ENCODE data around the gene PSEN1.
"Not testable (repeated sequence)": the region's sequence is repeated elsewhere in the genome, so short reads cannot be mapped to it uniquely, and the experiment has no call there.

Gene PSEN1

DNA sequence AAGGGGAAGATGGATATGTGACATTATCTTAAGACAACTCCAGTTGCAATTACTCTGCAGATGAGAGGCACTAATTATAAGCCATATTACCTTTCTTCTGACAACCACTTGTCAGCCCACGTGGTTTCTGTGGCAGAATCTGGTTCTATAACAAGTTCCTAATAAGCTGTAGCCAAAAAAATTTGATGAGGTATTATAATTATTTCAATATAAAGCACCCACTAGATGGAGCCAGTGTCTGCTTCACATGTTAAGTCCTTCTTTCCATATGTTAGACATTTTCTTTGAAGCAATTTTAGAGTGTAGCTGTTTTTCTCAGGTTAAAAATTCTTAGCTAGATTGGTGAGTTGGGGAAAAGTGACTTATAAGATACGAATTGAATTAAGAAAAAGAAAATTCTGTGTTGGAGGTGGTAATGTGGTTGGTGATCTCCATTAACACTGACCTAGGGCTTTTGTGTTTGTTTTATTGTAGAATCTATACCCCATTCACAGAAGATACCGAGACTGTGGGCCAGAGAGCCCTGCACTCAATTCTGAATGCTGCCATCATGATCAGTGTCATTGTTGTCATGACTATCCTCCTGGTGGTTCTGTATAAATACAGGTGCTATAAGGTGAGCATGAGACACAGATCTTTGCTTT, 36.9 kb downstream of the PSEN1 start:
- H3K36me3 ChIP-seq (ENCODE audit: control insufficient read depth in 1 of 2, insufficient read depth in 2 of 2, low read length in 2 of 2) = peaks cover 43 to 75% of the 10 kb centered on the region in 2 donors
- no peaks in the 10 kb centered on the region for H3K4me1 ChIP-seq (ENCODE audit: control insufficient read depth in 1 of 2, insufficient read depth in 2 of 2, low read length in 2 of 2)
- no peak overlapping the region for H3K9ac ChIP-seq (ENCODE audit: low read depth in 1 of 2, low read length in 2 of 2)
- H3K4me3 ChIP-seq (ENCODE audit: low read depth in 1 of 2, low read length in 2 of 2) = no peak overlapping the region
- H3K9me3 ChIP-seq (ENCODE audit: control insufficient read depth in 1 of 2, low read length in 2 of 2) = no peaks in the 10 kb centered on the region
- H3K27ac ChIP-seq (ENCODE audit: low read depth, low read length) = no peak overlapping the region
- no peaks in the 10 kb centered on the region for H3K27me3 ChIP-seq (ENCODE audit: control insufficient read depth in 1 of 2, insufficient read depth in 2 of 2, low read length in 2 of 2)

DNA sequence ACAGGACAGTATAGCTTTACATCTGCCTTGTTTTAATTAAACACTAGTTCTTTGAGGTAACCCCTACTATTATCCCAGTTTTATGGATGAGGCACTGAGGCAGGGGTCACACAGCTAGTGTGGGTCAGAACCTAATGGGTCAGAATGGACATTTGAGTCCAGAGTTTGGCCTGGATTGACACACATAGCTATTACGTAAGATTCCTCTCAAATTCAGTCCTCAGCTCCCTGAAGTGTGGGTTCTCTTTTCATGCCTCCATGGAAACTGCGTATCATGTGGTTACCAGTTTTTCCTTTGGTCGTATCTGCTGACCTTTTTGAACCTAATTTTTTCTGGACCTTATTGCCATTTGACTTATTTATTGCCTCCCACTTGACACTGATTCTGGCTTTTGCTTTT, 40.4 kb downstream of the PSEN1 start:
- Histone ChIP-seq H3K4me3 (ENCODE audit: low read depth in 1 of 2, low read length in 2 of 2) (no peak overlapping the region), H3K27me3 (ENCODE audit: control insufficient read depth in 1 of 2, insufficient read depth in 2 of 2, low read length in 2 of 2) (no peaks in the 10 kb centered on the region), H3K9ac (ENCODE audit: low read depth in 1 of 2, low read length in 2 of 2) (no peak overlapping the region), H3K4me1 (ENCODE audit: control insufficient read depth in 1 of 2, insufficient read depth in 2 of 2, low read length in 2 of 2) (no peaks in the 10 kb centered on the region), H3K27ac (ENCODE audit: low read depth, low read length) (no peak overlapping the region), H3K9me3 (ENCODE audit: control insufficient read depth in 1 of 2, low read length in 2 of 2) (no peaks in the 10 kb centered on the region), H3K36me3 (ENCODE audit: control insufficient read depth in 1 of 2, insufficient read depth in 2 of 2, low read length in 2 of 2) (peaks cover 25 to 67% of the 10 kb centered on the region in 2 donors)

DNA sequence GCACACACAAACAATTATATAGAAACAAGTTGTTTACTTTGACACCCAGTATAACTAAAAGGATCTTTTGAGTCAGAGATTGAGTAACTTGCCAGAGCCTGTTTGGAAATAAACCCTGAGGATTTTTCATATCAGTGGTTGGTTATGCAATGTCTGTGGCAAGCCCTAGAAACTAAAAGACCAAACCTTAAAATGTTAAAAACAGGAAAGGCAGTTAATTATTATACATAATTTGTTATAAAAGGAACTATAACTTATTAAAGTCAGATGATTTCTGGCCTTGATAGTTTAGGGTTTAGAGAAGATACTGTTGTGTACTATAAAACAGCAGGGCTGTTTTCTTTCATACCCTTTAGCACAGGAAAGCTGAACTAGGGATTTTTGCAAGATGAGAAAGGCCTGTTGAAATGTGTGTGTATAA, 44.1 kb downstream of the PSEN1 start:
- no peak overlapping the region for H3K27ac ChIP-seq (ENCODE audit: low read depth, low read length)
- no peaks in the 10 kb centered on the region for H3K27me3 ChIP-seq (ENCODE audit: control insufficient read depth in 1 of 2, insufficient read depth in 2 of 2, low read length in 2 of 2)
- peaks cover 10 to 45% of the 10 kb centered on the region in 2 donors for H3K36me3 ChIP-seq (ENCODE audit: control insufficient read depth in 1 of 2, insufficient read depth in 2 of 2, low read length in 2 of 2)
- no peaks in the 10 kb centered on the region for H3K4me1 ChIP-seq (ENCODE audit: control insufficient read depth in 1 of 2, insufficient read depth in 2 of 2, low read length in 2 of 2)
- H3K9me3 ChIP-seq (ENCODE audit: control insufficient read depth in 1 of 2, low read length in 2 of 2) = no peaks in the 10 kb centered on the region
- no peak overlapping the region for H3K4me3 ChIP-seq (ENCODE audit: low read depth in 1 of 2, low read length in 2 of 2)
- no peak overlapping the region for H3K9ac ChIP-seq (ENCODE audit: low read depth in 1 of 2, low read length in 2 of 2)

DNA sequence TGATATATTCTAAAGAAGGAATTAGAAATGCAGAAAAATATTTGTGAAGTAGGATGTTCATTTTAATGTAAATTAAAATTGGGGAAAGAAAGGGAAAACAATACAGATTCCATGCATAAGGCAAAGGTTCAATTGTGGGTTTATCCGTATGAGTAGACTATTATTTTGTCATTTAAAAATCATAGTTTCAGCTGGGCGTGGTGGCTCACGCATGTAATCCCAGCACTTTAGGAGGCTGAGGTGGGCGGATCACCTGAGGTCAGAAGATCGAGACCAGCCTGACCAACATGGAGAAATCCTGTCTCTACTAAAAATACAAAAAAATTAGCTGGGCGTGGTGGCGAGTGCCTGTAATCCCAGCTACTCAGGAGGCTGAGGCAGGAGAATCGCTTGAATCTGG, 44.7 kb downstream of the PSEN1 start:
- peaks cover 10 to 43% of the 10 kb centered on the region in 2 donors for H3K36me3 ChIP-seq (ENCODE audit: control insufficient read depth in 1 of 2, insufficient read depth in 2 of 2, low read length in 2 of 2)
- H3K4me3 ChIP-seq (ENCODE audit: low read depth in 1 of 2, low read length in 2 of 2); H3K4me1 ChIP-seq (ENCODE audit: control insufficient read depth in 1 of 2, insufficient read depth in 2 of 2, low read length in 2 of 2); H3K27ac ChIP-seq (ENCODE audit: low read depth, low read length); H3K27me3 ChIP-seq (ENCODE audit: control insufficient read depth in 1 of 2, insufficient read depth in 2 of 2, low read length in 2 of 2); H3K9ac ChIP-seq (ENCODE audit: low read depth in 1 of 2, low read length in 2 of 2); H3K9me3 ChIP-seq (ENCODE audit: control insufficient read depth in 1 of 2, low read length in 2 of 2): not testable (repeated sequence)

DNA sequence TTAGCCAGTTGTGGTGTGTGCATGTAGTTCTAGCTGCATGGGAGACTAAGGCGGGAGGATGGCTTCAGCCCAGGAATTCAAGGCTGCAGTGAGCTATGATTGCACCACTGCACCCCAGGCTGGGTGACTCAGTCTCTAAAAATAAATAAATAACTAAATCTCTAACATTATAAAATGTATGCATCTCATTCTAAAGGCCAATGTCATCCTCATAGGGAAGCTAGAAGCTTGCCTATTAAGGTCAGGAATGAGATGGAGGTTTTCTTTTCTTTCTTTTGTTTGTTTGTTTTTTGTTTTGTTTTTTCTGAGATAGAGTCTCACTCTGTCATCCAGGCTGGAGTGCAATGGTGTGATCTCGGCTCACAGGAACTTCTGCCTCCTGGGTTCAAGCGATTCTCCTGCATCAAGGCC, 52.2 kb downstream of the PSEN1 start:
- Histone ChIP-seq H3K4me3 (ENCODE audit: low read depth in 1 of 2, low read length in 2 of 2) (no peak overlapping the region), H3K27ac (ENCODE audit: low read depth, low read length) (no peak overlapping the region), H3K9me3 (ENCODE audit: control insufficient read depth in 1 of 2, low read length in 2 of 2) (no peaks in the 10 kb centered on the region), H3K27me3 (ENCODE audit: control insufficient read depth in 1 of 2, insufficient read depth in 2 of 2, low read length in 2 of 2) (no peaks in the 10 kb centered on the region), H3K9ac (ENCODE audit: low read depth in 1 of 2, low read length in 2 of 2) (no peak overlapping the region), H3K36me3 (ENCODE audit: control insufficient read depth in 1 of 2, insufficient read depth in 2 of 2, low read length in 2 of 2) (peaks cover 8 to 44% of the 10 kb centered on the region in 2 donors), H3K4me1 (ENCODE audit: control insufficient read depth in 1 of 2, insufficient read depth in 2 of 2, low read length in 2 of 2) (no peaks in the 10 kb centered on the region)

DNA sequence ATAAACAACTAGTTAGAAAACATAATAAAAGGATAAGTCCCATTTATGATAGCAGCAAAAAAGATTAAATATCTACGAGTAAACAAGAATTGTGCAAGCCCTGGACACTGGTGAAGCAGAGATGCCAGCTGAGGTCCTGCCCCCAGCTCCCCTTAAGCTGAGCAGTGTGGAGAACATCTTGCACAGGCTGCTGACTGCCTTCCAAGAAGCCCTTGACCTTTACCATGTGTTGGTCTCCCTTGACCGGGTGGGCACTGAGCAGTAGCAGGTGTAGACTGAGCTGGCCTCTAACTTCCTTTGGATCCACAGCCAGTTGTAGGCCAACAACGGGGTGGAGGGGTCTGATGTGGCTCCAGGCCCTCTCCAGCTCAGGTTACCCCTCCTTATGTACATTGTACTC, 53.3 kb downstream of the PSEN1 start:
- no peaks in the 10 kb centered on the region for H3K4me1 ChIP-seq (ENCODE audit: control insufficient read depth in 1 of 2, insufficient read depth in 2 of 2, low read length in 2 of 2)
- H3K9ac ChIP-seq (ENCODE audit: low read depth in 1 of 2, low read length in 2 of 2) = no peak overlapping the region
- H3K9me3 ChIP-seq (ENCODE audit: control insufficient read depth in 1 of 2, low read length in 2 of 2) = no peaks in the 10 kb centered on the region
- H3K27ac ChIP-seq (ENCODE audit: low read depth, low read length) = no peak overlapping the region
- H3K36me3 ChIP-seq (ENCODE audit: control insufficient read depth in 1 of 2, insufficient read depth in 2 of 2, low read length in 2 of 2) = peaks cover 12 to 56% of the 10 kb centered on the region in 2 donors
- H3K4me3 ChIP-seq (ENCODE audit: low read depth in 1 of 2, low read length in 2 of 2) = no peak overlapping the region
- no peaks in the 10 kb centered on the region for H3K27me3 ChIP-seq (ENCODE audit: control insufficient read depth in 1 of 2, insufficient read depth in 2 of 2, low read length in 2 of 2)

DNA sequence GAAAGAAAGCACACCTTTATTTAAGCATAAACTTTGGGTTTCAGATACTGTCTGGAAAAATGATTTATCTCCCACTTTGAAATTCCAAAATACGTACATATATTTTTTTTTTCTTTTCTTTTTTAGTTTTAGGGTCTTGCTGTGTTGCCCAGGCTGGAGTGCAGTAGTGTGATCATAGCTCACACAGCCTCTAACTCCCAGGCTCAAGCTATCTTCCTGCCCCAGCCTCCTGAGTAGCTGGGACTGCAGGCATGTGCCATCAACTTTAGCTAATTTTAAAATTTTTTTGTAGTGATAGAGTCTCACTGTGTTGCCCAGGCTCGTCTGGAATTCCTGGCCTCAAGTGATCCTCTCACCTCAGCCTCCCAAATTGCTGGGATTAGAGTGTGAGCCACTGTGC, 55.1 kb downstream of the PSEN1 start:
- no peaks in the 10 kb centered on the region for H3K27me3 ChIP-seq (ENCODE audit: control insufficient read depth in 1 of 2, insufficient read depth in 2 of 2, low read length in 2 of 2)
- H3K36me3 ChIP-seq (ENCODE audit: control insufficient read depth in 1 of 2, insufficient read depth in 2 of 2, low read length in 2 of 2) = peaks cover 22 to 69% of the 10 kb centered on the region in 2 donors

DNA sequence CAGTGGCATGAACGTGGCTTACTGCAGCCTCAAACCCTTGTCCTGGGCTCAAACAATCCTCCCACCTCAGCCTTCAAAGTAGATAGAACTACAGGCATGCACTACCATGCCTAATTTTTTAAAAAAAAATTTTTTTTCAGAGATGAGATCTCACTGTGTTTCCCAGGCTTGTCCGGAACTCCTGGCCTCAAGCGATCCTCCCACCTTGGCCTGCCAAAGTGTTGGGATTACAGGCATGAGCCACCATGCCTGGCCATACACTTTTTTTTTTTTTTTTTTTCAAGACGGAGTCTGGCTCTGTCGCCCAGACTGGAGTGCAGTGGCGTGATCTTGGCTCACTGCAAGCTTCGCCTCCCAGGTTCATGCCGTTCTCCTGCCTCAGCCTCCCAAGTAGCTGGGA, 58.0 kb downstream of the PSEN1 start:
- peaks cover 27 to 74% of the 10 kb centered on the region in 2 donors for H3K36me3 ChIP-seq (ENCODE audit: control insufficient read depth in 1 of 2, insufficient read depth in 2 of 2, low read length in 2 of 2)
- H3K9me3 ChIP-seq (ENCODE audit: control insufficient read depth in 1 of 2, low read length in 2 of 2); H3K4me1 ChIP-seq (ENCODE audit: control insufficient read depth in 1 of 2, insufficient read depth in 2 of 2, low read length in 2 of 2); H3K27ac ChIP-seq (ENCODE audit: low read depth, low read length); H3K27me3 ChIP-seq (ENCODE audit: control insufficient read depth in 1 of 2, insufficient read depth in 2 of 2, low read length in 2 of 2); H3K4me3 ChIP-seq (ENCODE audit: low read depth in 1 of 2, low read length in 2 of 2); H3K9ac ChIP-seq (ENCODE audit: low read depth in 1 of 2, low read length in 2 of 2): not testable (repeated sequence)

More for the DNA sequence above, 55.1 kb downstream of the PSEN1 start:
- Histone ChIP-seq H3K9me3 (ENCODE audit: control insufficient read depth in 1 of 2, low read length in 2 of 2) (no peaks in the 10 kb centered on the region), H3K4me1 (ENCODE audit: control insufficient read depth in 1 of 2, insufficient read depth in 2 of 2, low read length in 2 of 2) (no peaks in the 10 kb centered on the region), H3K9ac (ENCODE audit: low read depth in 1 of 2, low read length in 2 of 2) (no peak overlapping the region), H3K27ac (ENCODE audit: low read depth, low read length) (no peak overlapping the region), H3K4me3 (ENCODE audit: low read depth in 1 of 2, low read length in 2 of 2) (no peak overlapping the region)

DNA sequence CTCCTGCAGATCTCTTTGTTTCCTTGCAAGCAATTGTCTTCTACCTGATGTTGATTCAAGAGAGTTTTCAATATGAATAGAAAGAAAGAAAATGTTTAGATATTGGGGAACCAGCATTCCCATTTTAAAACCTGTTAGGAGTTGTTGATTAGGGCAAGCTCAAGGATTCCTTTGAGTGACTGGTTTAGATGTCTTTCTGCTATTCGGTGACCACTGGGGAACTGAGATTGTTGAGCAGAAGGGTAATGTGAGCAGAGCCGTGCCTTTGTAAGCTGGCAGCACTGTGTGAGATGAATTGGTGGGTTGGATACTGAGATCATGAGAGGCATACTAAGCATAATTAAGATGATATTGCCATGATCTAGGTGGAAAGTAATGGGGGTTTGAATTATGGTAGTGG, 61.9 kb downstream of the PSEN1 start:
- peaks cover 32 to 70% of the 10 kb centered on the region in 2 donors for H3K36me3 ChIP-seq (ENCODE audit: control insufficient read depth in 1 of 2, insufficient read depth in 2 of 2, low read length in 2 of 2)
- H3K4me1 ChIP-seq (ENCODE audit: control insufficient read depth in 1 of 2, insufficient read depth in 2 of 2, low read length in 2 of 2) = no peaks in the 10 kb centered on the region

DNA sequence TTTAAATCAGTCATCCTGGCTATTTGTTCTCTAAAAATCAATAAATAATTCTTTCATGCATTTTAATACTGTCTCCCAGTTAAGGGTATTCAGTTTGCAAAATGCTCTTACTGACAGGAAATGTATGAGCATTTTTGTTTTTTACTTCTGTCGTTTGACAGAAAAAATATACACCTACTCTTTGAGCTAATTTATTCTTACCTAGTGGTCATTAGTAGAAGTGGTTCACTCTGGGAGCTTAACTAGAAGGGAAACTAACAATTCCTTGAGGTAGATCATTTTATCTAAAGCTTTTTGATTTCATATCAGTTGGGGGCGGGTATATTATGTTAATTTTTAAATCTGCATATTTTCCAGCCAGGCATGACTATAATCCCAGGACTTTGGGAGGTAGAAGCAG, 67.2 kb downstream of the PSEN1 start:
- Histone ChIP-seq H3K36me3 (ENCODE audit: control insufficient read depth in 1 of 2, insufficient read depth in 2 of 2, low read length in 2 of 2) (peaks cover 38 to 70% of the 10 kb centered on the region in 2 donors), H3K4me3 (ENCODE audit: low read depth in 1 of 2, low read length in 2 of 2) (no peak overlapping the region), H3K27me3 (ENCODE audit: control insufficient read depth in 1 of 2, insufficient read depth in 2 of 2, low read length in 2 of 2) (no peaks in the 10 kb centered on the region), H3K9ac (ENCODE audit: low read depth in 1 of 2, low read length in 2 of 2) (no peak overlapping the region), H3K27ac (ENCODE audit: low read depth, low read length) (no peak overlapping the region), H3K9me3 (ENCODE audit: control insufficient read depth in 1 of 2, low read length in 2 of 2) (no peaks in the 10 kb centered on the region), H3K4me1 (ENCODE audit: control insufficient read depth in 1 of 2, insufficient read depth in 2 of 2, low read length in 2 of 2) (no peaks in the 10 kb centered on the region)

More for the DNA sequence above, 61.9 kb downstream of the PSEN1 start:
- Histone ChIP-seq H3K27me3 (ENCODE audit: control insufficient read depth in 1 of 2, insufficient read depth in 2 of 2, low read length in 2 of 2) (no peaks in the 10 kb centered on the region), H3K4me3 (ENCODE audit: low read depth in 1 of 2, low read length in 2 of 2) (no peak overlapping the region), H3K27ac (ENCODE audit: low read depth, low read length) (no peak overlapping the region), H3K9ac (ENCODE audit: low read depth in 1 of 2, low read length in 2 of 2) (no peak overlapping the region), H3K9me3 (ENCODE audit: control insufficient read depth in 1 of 2, low read length in 2 of 2) (no peaks in the 10 kb centered on the region)

Data from duodenal mucosa (tissue), 2 donors.